GM12878 (cell line): ENCODE measurements around the gene PIK3R4. TPM values are rescaled to one million over a fixed set of nuclear protein-coding genes. Genes with fewer than 3 reads are reported as not detected.

Experiments
- ATAC-seq: fragments of 200-7000 bp; cut with Tn5 transposase; 3 replicates; pipeline ENCODE4 v1.9.1; 2020; ENCODE audit warnings: mild to moderate bottlenecking, moderate library complexity
- BruUV-seq: library from RNA; stranded (reverse); fragments of 400-500 nt; replicated peaks from 2 replicates; lab custom pipeline; 2021; lab: Mats Ljungman, UMichigan
- CTCF ChIA-PET: fragments of 300-600 bp; sonication (Branson Sonifier 250); formaldehyde crosslinking; extraction: SDS; loops from one replicate; lab custom pipeline; 2021; ENCODE audit warnings: inconsistent platforms; lab: Yijun Ruan, JAX
- POLR2A ChIA-PET: fragments of 350-600 bp; formaldehyde crosslinking; extraction: SDS; loops from one replicate; lab custom pipeline; 2021; ENCODE audit warnings: inconsistent platforms; lab: Charles Lee
- RAD21 ChIA-PET: fragments of 300-600 bp; sonication (Branson Sonifier 250); formaldehyde crosslinking; loops from one replicate; lab custom pipeline; 2023; ENCODE audit warnings: antibody characterized with exemption; ENCODE audit not compliant: unreplicated experiment; lab: Charles Lee
- SMC1A ChIA-PET: fragments of 300-600 bp; sonication (Branson Sonifier 250); formaldehyde crosslinking; loops from one replicate; lab custom pipeline; 2023; ENCODE audit not compliant: unreplicated experiment, uncharacterized antibody; lab: Charles Lee
- DNase-seq: peaks from one replicate; pipeline ENCODE4 v3.0.0-alpha.2; 2011; ENCODE audit warnings: low read depth, low spot score
- FAIRE-seq: peaks from 3 replicates; lab custom pipeline; 2011; peaks lifted over from hg19 to GRCh38; lab: Jason Lieb, UNC
- H2AFZ ChIP-seq: 2 replicates; pipeline ENCODE4 v1.6.0; 2011; ENCODE audit warnings: low read depth, low read length, control low read depth; ENCODE audit not compliant: control insufficient read depth
- H3K27ac ChIP-seq: 2 replicates; pipeline ENCODE4 v1.5.1; 2011; ENCODE audit warnings: control low read depth; ENCODE audit not compliant: control insufficient read depth, insufficient read depth
- H3K27me3 ChIP-seq, 2 experiments: replicated peaks in 1 of 2; 2 replicates each; pipeline versions ENCODE4 v1.6.0 to v1.6.1; 2011; ENCODE audit warnings: low read length in 1 of 2; ENCODE audit not compliant: control insufficient read depth in 2 of 2, insufficient read depth in 2 of 2
- H3K36me3 ChIP-seq, 2 experiments: 2 replicates each; pipeline ENCODE4 v1.5.1; 2011; ENCODE audit warnings: low read length in 1 of 2; ENCODE audit not compliant: control insufficient read depth in 2 of 2, insufficient read depth in 2 of 2
- H3K4me1 ChIP-seq: 2 replicates; pipeline ENCODE4 v1.6.1; 2011; ENCODE audit warnings: mild to moderate bottlenecking, low read length, moderate library complexity, mixed read lengths; ENCODE audit not compliant: control insufficient read depth, insufficient read depth
- H3K4me2 ChIP-seq: 2 replicates; pipeline ENCODE4 v1.6.0; 2011; ENCODE audit warnings: control low read depth; ENCODE audit not compliant: control insufficient read depth, insufficient read depth
- H3K4me3 ChIP-seq: fragments of 200-600 bp; sonication (generic); 2 replicates; pipeline ENCODE4 v1.5.1; 2016
- H3K79me2 ChIP-seq: 2 replicates; pipeline ENCODE4 v1.6.0; 2011; ENCODE audit warnings: low read length; ENCODE audit not compliant: control insufficient read depth, insufficient read depth
- H3K9ac ChIP-seq: 2 replicates; pipeline ENCODE4 v1.8.0; 2011; ENCODE audit warnings: low read length, control low read depth, mixed read lengths; ENCODE audit not compliant: control insufficient read depth, insufficient read depth
- H3K9me3 ChIP-seq: replicated peaks from 3 replicates; pipeline ENCODE4 v1.5.1; 2011; ENCODE audit warnings: mild to moderate bottlenecking, low read length; ENCODE audit not compliant: control insufficient read depth, insufficient read depth
- H4K20me1 ChIP-seq: 2 replicates; pipeline ENCODE4 v1.6.0; 2011; ENCODE audit not compliant: control insufficient read depth, insufficient read depth
- CREB1 ChIP-seq: IDR thresholded peaks from 2 replicates; pipeline ENCODE4 v1.6.1; 2012; ENCODE audit warnings: low read depth, mild to moderate bottlenecking, inconsistent platforms
- KLF5 ChIP-seq: fragments of 450-650 bp; IDR thresholded peaks from 2 replicates; pipeline ENCODE4 v1.6.1; 2014; ENCODE audit warnings: mild to moderate bottlenecking; ENCODE audit not compliant: partially characterized antibody
- MTA3 ChIP-seq: IDR thresholded peaks from 2 replicates; pipeline ENCODE4 v1.6.1; 2012; ENCODE audit warnings: low read length, inconsistent platforms, borderline replicate concordance
- NBN ChIP-seq: fragments of 450-650 bp; IDR thresholded peaks from 2 replicates; pipeline ENCODE4 v1.6.1; 2016
- NR2F1 ChIP-seq: fragments of 450-650 bp; conservative IDR thresholded peaks from 2 replicates; pipeline ENCODE4 v1.6.1; 2017; ENCODE audit warnings: mild to moderate bottlenecking
- ZNF274 ChIP-seq: IDR thresholded peaks from one replicate; pipeline ENCODE4 v1.8.0; 2011; ENCODE audit not compliant: insufficient read length, insufficient read depth
- WGBS: methylation state at CpG from one replicate; pipeline ENCODE4 v1.1.6; 2016; ENCODE audit warnings: low lambda C conversion rate; ENCODE audit not compliant: insufficient replicate concordance, insufficient coverage; ENCODE audit errors: missing lambda C conversion rate; 5-methylcytosine and 5-hydroxymethylcytosine counted together
- in situ Hi-C: fragments of 300-500 bp; cut with MboI; formaldehyde crosslinking; loops from 9 replicates; pipeline ENCODE4 v1.14.3; 2018; ENCODE audit warnings: mixed read lengths
- intact Hi-C: fragments of 100-400 bp; cut with micrococcal nuclease; formaldehyde crosslinking; loops from one replicate; pipeline ENCODE4 v1.14.2; 2022; ENCODE audit not compliant: unreplicated experiment
- polyA plus RNA-seq, 11 experiments: library from polyadenylated mRNA; depleted of rRNA in 4 of 11; unstranded in 6 of 11; stranded (reverse) in 5 of 11; fragments of >200 nt; fragmentation: Nextera tagmentation in 4 of 11; fragmentation: Illumina TruSeq in 1 of 11; extraction: Ambion mirVana in 4 of 11; extraction: Trizol in 1 of 11; gene quantifications; 1 replicate in 1 of 11; 2 replicates in 10 of 11; pipeline versions ENCODE4 v1.2.1 to v1.2.3, GENCODE V29; 2011 to 2016; ENCODE audit warnings: inconsistent platforms in 2 of 11, missing spikeins in 2 of 11, low read depth in 1 of 11
- total RNA-seq, 4 experiments: library from RNA; depleted of rRNA in 3 of 4; stranded (reverse); fragments of >200 nt in 3 of 4; fragmentation: Illumina TruSeq in 1 of 4; extraction: Trizol in 1 of 4; gene quantifications; 2 replicates each; pipeline versions ENCODE4 v1.2.1 to v1.2.3, GENCODE V29; 2013 to 2021
- TF ChIP-seq, protein P1 (sequence below): IDR thresholded peaks from 2 replicates; pipeline ENCODE4 v1.6.1; 2012; ENCODE audit warnings: low read depth, low read length, improper control_type of control experiment

The PIK3R4 gene
- total and polyA plus RNA-seq, 10 of the 15 experiments (the other 5 are each of a cell fraction or from before 2014, with no cell fraction given), result 22.6 to 50.2 (median 31.1) TPM

GRCh38 chr3:130661140-130661891, 85.3 kb downstream of the PIK3R4 start (continued):
- TF ChIP-seq CREB1, result no peak
- TF ChIP-seq MTA3, result no peak
- no peak for TF ChIP-seq NR2F1

DNA sequence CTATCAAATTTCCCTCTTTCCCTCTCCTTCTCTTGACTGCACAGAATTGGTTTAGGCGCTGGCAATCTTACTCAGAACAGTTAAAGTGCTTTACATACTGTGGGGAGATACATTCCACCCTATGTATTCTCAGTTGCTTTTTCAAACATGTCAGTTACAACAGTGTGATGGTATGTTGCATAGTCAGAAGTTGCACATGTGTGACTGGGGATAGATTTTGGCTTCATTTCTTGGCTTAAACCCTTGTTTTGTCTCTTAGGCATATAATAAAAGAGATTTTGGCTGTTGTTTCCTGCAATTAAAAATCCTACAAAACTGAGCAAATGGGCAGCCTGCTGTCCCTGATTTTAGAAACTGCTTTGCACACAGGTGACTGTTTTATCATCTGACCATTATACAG, 86.7 kb downstream of the PIK3R4 start:
- in situ Hi-C loops, result no loop called here
- H3K27me3 ChIP-seq, result no peaks in the 10 kb centered on the region
- H3K4me1 ChIP-seq, result no peaks in the 10 kb centered on the region
- 93% methylated on average over 1 of the region's 1 CpG for WGBS
- no peak overlapping the region for H3K9ac ChIP-seq
- no peak for FAIRE-seq
- no peak overlapping the region for H3K4me2 ChIP-seq
- no peak for ATAC-seq
- ChIA-PET SMC1A (no interaction called here), RAD21 (no interaction called here), POLR2A (no interaction called here), CTCF (no interaction called here)
- H3K9me3 ChIP-seq, result no peaks in the 10 kb centered on the region
- BruUV-seq, result no TSS peak
- no peaks in the 10 kb centered on the region for H3K36me3 ChIP-seq
- intact Hi-C loops, result no loop called here
- H3K27ac ChIP-seq, result no peak overlapping the region
- no peak overlapping the region for H3K4me3 ChIP-seq
- H4K20me1 ChIP-seq, result no peaks in the 10 kb centered on the region
- H2AFZ ChIP-seq, result no peak overlapping the region
- no peak for TF ChIP-seq KLF5
- no peak for TF ChIP-seq NBN
- no peak for TF ChIP-seq ZNF274
- TF ChIP-seq, protein P1, sequence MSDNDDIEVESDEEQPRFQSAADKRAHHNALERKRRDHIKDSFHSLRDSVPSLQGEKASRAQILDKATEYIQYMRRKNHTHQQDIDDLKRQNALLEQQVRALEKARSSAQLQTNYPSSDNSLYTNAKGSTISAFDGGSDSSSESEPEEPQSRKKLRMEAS, result no peak
- no peaks in the 10 kb centered on the region for H3K79me2 ChIP-seq
- no peak for DNase-seq
